Lower lobe of right lung (tissue), 2 donors: ENCODE results near the gene KAT6B. TPM values are rescaled to one million over a fixed set of nuclear protein-coding genes. Genes with fewer than 3 reads are reported as not detected.

Experiments
- ATAC-seq, 2 donors: fragments of 200-7000 bp; cut with Tn5 transposase; one replicate each; pipeline ENCODE4 v1.9.1; 2020 to 2022; ENCODE audit warnings: mild to moderate bottlenecking in 2 of 2, moderate library complexity in 2 of 2
- DNase-seq: peaks from one replicate; pipeline ENCODE4 v3.0.0-alpha.2; 2020
- H3K27ac ChIP-seq: fragments of 200-600 bp; one replicate; pipeline ENCODE4 v1.8.0; 2022
- H3K27me3 ChIP-seq: fragments of 200-600 bp; one replicate; pipeline ENCODE4 v1.8.0; 2022; ENCODE audit warnings: low read depth
- H3K36me3 ChIP-seq: fragments of 200-600 bp; one replicate; pipeline ENCODE4 v1.8.0; 2022; ENCODE audit warnings: mild to moderate bottlenecking
- H3K4me1 ChIP-seq: fragments of 200-600 bp; one replicate; pipeline ENCODE4 v1.8.0; 2022
- H3K4me3 ChIP-seq: fragments of 200-600 bp; one replicate; pipeline ENCODE4 v1.8.0; 2022; ENCODE audit warnings: mild to moderate bottlenecking
- H3K9me3 ChIP-seq: fragments of 200-600 bp; one replicate; pipeline ENCODE4 v1.8.0; 2022
- CTCF ChIP-seq: fragments of 200-600 bp; IDR thresholded peaks from one replicate; pipeline ENCODE4 v1.8.0; 2022; ENCODE audit warnings: antibody characterized with exemption, mild to moderate bottlenecking
- intact Hi-C: fragments of 100-400 bp; cut with DNase I; formaldehyde crosslinking; loops from one replicate; pipeline ENCODE4 v1.11.0; 2022
- total RNA-seq: library from RNA; stranded (reverse); fragmentation: NEBNext Ultra II Directional; extraction: Animal tissue kit (Norgen Biotek cat#: 25700); gene quantifications from one replicate; pipeline ENCODE4 v1.2.1, GENCODE V29; 2021
- donor health status: DM: no; HTN: yes; CAD: no; lungs with severe emphysema.

The KAT6B gene
- total RNA-seq, 1 donor from 2014 or later = 46.3 TPM

DNA sequence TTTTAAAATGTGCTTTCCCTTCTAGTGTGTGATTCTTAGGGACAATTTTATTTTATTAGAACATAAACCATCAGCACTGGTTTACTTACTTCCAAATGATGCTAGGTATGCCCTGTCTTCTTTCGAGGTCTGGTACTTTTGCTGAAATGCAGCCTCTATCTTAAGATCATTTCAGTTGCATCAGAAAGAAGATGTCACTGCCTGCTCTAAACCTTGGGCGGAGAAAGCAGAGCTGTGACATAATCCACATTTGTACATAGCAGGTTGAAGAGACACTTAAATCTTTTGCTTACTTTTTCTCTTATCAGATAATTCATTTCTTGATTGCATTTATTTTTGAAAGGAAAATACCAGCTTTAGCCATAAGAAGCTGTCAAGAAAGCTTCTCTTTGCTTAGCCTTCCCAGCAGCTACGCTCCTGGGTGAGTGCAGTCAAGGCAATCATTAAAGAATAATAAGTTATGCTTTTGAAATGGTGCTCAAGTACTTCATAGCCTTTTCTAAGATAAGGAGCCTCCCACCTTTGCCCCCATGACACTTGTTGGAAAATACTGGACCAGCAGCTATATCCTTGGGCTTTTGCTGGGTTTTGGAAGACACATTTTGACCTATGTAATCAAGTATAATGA is 176.7 kb downstream of the KAT6B start:
- ATAC-seq (peak in 1 of 2 donors; percentile 52), DNase-seq (no peak)
- H3K36me3 ChIP-seq = no peaks in the 10 kb centered on the region
- intact Hi-C loops = no loop called here
- no peak overlapping the region for H3K4me3 ChIP-seq
- no peaks in the 10 kb centered on the region for H3K9me3 ChIP-seq
- TF ChIP-seq CTCF = no peak
- H3K27ac ChIP-seq = no peak overlapping the region
- H3K27me3 ChIP-seq = no peaks in the 10 kb centered on the region
- peaks cover 2% of the 10 kb centered on the region for H3K4me1 ChIP-seq

GRCh38 chr10:75003891-75004290 is 177.5 kb downstream of the KAT6B start:
- Histone ChIP-seq H3K4me1 (peaks cover 6% of the 10 kb centered on the region), H3K4me3 (no peak overlapping the region), H3K27me3 (no peaks in the 10 kb centered on the region), H3K27ac (no peak overlapping the region), H3K36me3 (no peaks in the 10 kb centered on the region), H3K9me3 (no peaks in the 10 kb centered on the region)
- DNase-seq (no peak), ATAC-seq (no peak)
- no peak for TF ChIP-seq CTCF
- intact Hi-C loops = no loop called here

- Histone ChIP-seq H3K4me3 (no peak overlapping the region), H3K4me1 (peaks cover 6% of the 10 kb centered on the region), H3K27ac (no peak overlapping the region), H3K36me3 (no peaks in the 10 kb centered on the region), H3K27me3 (no peaks in the 10 kb centered on the region), H3K9me3 (no peaks in the 10 kb centered on the region)
- ATAC-seq = no peak
- DNase-seq = no peak
- no peak for TF ChIP-seq CTCF
- intact Hi-C loops = no loop called here
These were observed 181.2 kb downstream of the KAT6B start for GRCh38 chr10:75007646-75008045.

DNA sequence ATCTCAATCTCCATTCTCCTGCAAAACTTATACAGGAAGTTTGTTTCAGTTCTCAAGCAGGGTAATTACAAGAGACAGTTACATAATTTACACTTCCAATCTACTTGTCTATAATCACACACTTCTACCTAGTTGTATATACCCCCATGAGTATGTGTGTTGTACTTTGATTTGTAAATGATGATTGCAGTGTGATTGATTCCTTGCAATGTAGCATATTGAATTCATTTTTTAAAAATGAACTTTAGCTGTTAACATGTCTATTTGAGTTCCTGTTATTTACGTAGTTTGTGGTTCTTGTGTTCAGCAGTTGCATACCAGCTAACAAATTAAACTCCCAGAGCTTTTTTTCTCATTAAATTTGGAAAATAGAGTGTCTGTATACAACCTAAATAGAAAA is 182.6 kb downstream of the KAT6B start:
- Histone ChIP-seq H3K4me1 (peaks cover 17% of the 10 kb centered on the region), H3K4me3 (no peak overlapping the region), H3K27ac (no peak overlapping the region), H3K36me3 (no peaks in the 10 kb centered on the region), H3K9me3 (no peaks in the 10 kb centered on the region), H3K27me3 (no peaks in the 10 kb centered on the region)
- intact Hi-C loops = no loop called here
- TF ChIP-seq CTCF = no peak
- DNase-seq = no peak
- no peak for ATAC-seq

DNA sequence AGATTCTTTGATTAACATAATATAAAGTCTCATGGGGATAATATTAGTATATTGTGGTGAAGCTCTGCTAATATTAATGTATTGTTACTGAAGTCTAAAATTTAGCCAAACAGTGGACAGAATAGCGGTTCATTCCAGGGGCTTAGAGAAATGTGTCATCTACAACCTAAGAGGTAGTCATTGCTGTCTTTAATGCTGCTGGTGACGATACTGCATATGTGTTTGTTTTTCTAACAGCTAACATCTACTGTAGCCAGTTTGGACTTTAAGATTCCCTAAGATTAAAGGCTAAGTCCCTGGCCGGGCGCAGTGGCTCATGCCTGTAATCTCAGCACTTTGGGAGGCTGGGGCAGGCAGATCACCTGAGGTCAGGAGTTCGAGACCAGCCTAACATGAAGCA is 183.0 kb downstream of the KAT6B start:
- Histone ChIP-seq H3K4me3 (no peak overlapping the region), H3K36me3 (no peaks in the 10 kb centered on the region), H3K27me3 (no peaks in the 10 kb centered on the region), H3K9me3 (no peaks in the 10 kb centered on the region), H3K4me1 (peaks cover 22% of the 10 kb centered on the region), H3K27ac (no peak overlapping the region)
- DNase-seq (no peak), ATAC-seq (no peak)
- no peak for TF ChIP-seq CTCF
- intact Hi-C loops = no loop called here

DNA sequence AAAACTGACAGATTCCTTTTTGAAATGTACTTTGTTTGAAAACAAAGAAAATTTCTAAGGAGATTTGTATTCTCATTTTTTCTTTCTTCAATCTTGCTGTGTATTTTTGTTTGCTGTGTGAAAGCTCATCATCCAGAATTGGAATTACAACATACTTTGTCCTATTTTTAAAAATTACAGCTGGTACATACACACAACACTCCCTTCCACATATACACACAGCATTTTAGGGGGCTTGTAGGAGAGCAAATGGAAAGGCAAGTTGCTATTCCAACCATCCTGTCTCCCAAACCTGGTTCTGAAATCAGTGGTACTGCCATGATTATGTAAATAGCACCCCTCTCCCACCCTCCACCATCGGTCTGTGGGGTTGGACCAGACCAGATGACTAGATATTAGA is 184.0 kb downstream of the KAT6B start:
- TF ChIP-seq CTCF = no peak
- no peak overlapping the region for H3K27ac ChIP-seq
- intact Hi-C loops = no loop called here
- H3K4me3 ChIP-seq = no peak overlapping the region
- H3K4me1 ChIP-seq = peaks cover 26% of the 10 kb centered on the region
- H3K9me3 ChIP-seq = no peaks in the 10 kb centered on the region
- no peak for DNase-seq
- no peak for ATAC-seq
- no peaks in the 10 kb centered on the region for H3K36me3 ChIP-seq
- H3K27me3 ChIP-seq = no peaks in the 10 kb centered on the region
